NCI-H1436 (cell line): Measurements from ENCODE around the gene S100A3.
"Not testable (repeated sequence)": the region's sequence is repeated elsewhere in the genome, so short reads cannot be mapped to it uniquely, and the experiment has no call there.

Experiments
- DNase-seq: peaks from one replicate; lab custom pipeline; 2025; lab: John Stamatoyannopoulos, UW

The S100A3 gene

GRCh38 chr1:153534925-153535241 is 14.2 kb downstream of the S100A3 start:
- no peak for DNase-seq

GRCh38 chr1:153534226-153534924 is 14.7 kb downstream of the S100A3 start:
- no peak for DNase-seq

- no peak for DNase-seq
Measured at GRCh38 chr1:153533689-153534201, 15.3 kb downstream of the S100A3 start.

GRCh38 chr1:153532769-153533599 is 16.1 kb downstream of the S100A3 start:
- peak; percentile 85 for DNase-seq

- DNase-seq: no peak
Measured at GRCh38 chr1:153532181-153532580, 16.9 kb downstream of the S100A3 start.

GRCh38 chr1:153531638-153532037 is 17.4 kb downstream of the S100A3 start:
- no peak for DNase-seq

GRCh38 chr1:153527683-153528040 is 21.4 kb downstream of the S100A3 start:
- no peak for DNase-seq

GRCh38 chr1:153527023-153527682 is 21.9 kb downstream of the S100A3 start:
- DNase-seq: no peak

- no peak for DNase-seq
Measured at GRCh38 chr1:153526132-153526543, 22.9 kb downstream of the S100A3 start.

- no peak for DNase-seq
Measured at GRCh38 chr1:153525088-153525728, 23.9 kb downstream of the S100A3 start.

- DNase-seq: not testable (repeated sequence)
Measured at GRCh38 chr1:153522353-153523048, 26.6 kb downstream of the S100A3 start.

- DNase-seq: not testable (repeated sequence)
Measured at GRCh38 chr1:153521808-153522207, 27.2 kb downstream of the S100A3 start.

GRCh38 chr1:153520818-153521476 is 28.1 kb downstream of the S100A3 start:
- no peak for DNase-seq

GRCh38 chr1:153520137-153520691 is 28.8 kb downstream of the S100A3 start:
- DNase-seq: not testable (repeated sequence)

GRCh38 chr1:153519242-153519641 is 29.8 kb downstream of the S100A3 start:
- DNase-seq: no peak

GRCh38 chr1:153515504-153516394 is 33.3 kb downstream of the S100A3 start:
- DNase-seq: no peak

GRCh38 chr1:153513666-153514065 is 35.4 kb downstream of the S100A3 start:
- DNase-seq: no peak

GRCh38 chr1:153513023-153513422 is 36.0 kb downstream of the S100A3 start:
- no peak for DNase-seq

GRCh38 chr1:153510984-153511410 is 38.1 kb downstream of the S100A3 start:
- peak; percentile 62 for DNase-seq
